WERI-Rb-1 (cell line): ENCODE results near the gene LITAF.

Source experiments
- DNase-seq: peaks from one replicate; pipeline ENCODE4 v3.0.0-alpha.2; 2020
- H3K27ac ChIP-seq: fragments of 250-450 bp; sonication (Bioruptor Pico); 2 replicates; pipeline ENCODE4 v1.5.1; 2020; ENCODE audit warnings: mild to moderate bottlenecking, moderate library complexity
- H3K27me3 ChIP-seq: fragments of 250-450 bp; sonication (Bioruptor Pico); 2 replicates; pipeline ENCODE4 v1.5.1; 2021; ENCODE audit warnings: mild to moderate bottlenecking, low read depth, moderate library complexity; ENCODE audit not compliant: insufficient read depth, severe bottlenecking
- H3K36me3 ChIP-seq: fragments of 250-450 bp; sonication (Bioruptor Pico); 2 replicates; pipeline ENCODE4 v1.5.1; 2020; ENCODE audit warnings: mild to moderate bottlenecking, moderate library complexity
- H3K4me3 ChIP-seq: 2 replicates; pipeline ENCODE4 v1.5.1; 2011; ENCODE audit warnings: low read depth, mild to moderate bottlenecking, control low read depth, low read length
- H3K9me3 ChIP-seq: fragments of 250-450 bp; sonication (Bioruptor Pico); 2 replicates; pipeline ENCODE4 v1.5.1; 2021; ENCODE audit warnings: mild to moderate bottlenecking, moderate library complexity; ENCODE audit not compliant: severe bottlenecking
- TF ChIP-seq, protein P1 (sequence below): IDR thresholded peaks from 2 replicates; pipeline ENCODE4 v1.5.1; 2011; ENCODE audit warnings: low read depth, mild to moderate bottlenecking, control low read depth, inconsistent platforms, low read length

Gene LITAF

DNA sequence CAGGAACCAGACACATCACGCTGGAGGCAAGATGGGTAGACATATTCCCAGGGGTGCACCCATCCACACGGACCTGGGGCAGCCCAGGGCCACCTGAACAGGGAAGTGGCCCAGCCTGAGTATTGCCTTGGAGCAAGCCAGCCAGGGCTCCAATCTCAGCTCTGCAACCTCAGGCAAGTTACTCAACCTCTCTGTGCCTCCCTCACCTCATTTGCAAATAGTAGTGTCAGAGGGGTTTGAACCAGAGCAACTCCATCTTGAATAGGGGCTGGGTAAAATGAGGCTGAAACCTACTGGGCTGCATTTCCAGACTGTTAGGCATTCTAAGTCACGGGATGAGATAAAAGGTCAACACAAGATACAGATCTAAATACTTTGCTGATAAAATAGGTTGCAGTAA, 46.4 kb upstream of the LITAF start:
- Histone ChIP-seq H3K27me3 (no peaks in the 10 kb centered on the region), H3K36me3 (no peaks in the 10 kb centered on the region), H3K27ac (no peak overlapping the region), H3K9me3 (no peaks in the 10 kb centered on the region), H3K4me3 (no peak overlapping the region)
- TF ChIP-seq, protein P1, sequence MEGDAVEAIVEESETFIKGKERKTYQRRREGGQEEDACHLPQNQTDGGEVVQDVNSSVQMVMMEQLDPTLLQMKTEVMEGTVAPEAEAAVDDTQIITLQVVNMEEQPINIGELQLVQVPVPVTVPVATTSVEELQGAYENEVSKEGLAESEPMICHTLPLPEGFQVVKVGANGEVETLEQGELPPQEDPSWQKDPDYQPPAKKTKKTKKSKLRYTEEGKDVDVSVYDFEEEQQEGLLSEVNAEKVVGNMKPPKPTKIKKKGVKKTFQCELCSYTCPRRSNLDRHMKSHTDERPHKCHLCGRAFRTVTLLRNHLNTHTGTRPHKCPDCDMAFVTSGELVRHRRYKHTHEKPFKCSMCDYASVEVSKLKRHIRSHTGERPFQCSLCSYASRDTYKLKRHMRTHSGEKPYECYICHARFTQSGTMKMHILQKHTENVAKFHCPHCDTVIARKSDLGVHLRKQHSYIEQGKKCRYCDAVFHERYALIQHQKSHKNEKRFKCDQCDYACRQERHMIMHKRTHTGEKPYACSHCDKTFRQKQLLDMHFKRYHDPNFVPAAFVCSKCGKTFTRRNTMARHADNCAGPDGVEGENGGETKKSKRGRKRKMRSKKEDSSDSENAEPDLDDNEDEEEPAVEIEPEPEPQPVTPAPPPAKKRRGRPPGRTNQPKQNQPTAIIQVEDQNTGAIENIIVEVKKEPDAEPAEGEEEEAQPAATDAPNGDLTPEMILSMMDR, result no peak
- DNase-seq, result no peak

DNA sequence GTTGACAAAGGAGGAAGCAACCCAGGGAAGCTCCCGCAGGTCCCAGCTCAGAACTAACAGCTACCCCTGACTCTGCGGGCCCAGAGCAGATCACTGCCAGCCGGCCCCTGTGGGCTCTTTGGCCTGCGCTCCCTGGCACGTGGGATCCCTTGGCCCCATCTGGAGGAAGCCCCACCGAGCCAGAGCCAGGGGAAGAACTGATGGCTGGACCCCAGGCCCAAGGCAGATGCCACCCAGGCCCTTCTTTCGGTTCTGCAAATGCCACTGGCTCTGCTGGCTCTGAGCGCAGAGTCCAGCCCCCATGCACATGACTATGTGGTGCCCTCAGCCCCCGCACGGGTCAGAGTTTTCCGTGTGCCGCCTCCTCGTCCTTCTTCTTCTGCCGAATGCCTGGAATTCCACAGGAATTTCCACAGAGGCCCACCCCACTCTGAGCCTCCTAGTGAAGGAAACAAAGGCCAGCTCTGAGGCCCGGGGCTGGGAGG, 45.8 kb upstream of the LITAF start:
- no peak overlapping the region for H3K4me3 ChIP-seq
- H3K36me3 ChIP-seq, result no peaks in the 10 kb centered on the region
- no peak overlapping the region for H3K27ac ChIP-seq
- no peak for DNase-seq
- H3K9me3 ChIP-seq, result no peaks in the 10 kb centered on the region
- TF ChIP-seq, protein P1, result no peak
- H3K27me3 ChIP-seq, result no peaks in the 10 kb centered on the region

DNA sequence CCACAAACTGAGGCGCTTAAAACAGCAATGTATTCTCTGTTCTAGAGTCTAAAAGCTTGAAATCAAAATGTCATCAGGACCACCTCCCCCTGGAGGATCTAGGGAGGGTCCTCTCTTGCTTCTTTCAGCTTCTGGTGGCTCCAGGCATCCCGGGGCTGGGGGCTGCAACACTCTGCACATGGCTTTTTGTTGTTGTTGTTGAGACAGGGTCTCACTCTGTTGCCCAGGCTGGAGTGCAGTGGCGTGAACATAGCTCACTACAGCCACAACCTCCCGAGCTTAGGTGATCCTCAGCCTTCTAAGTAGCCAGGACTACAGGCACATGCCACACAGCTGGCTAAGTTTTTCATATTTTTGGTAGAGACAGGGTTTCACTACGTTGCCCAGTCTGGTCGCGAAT, 44.5 kb upstream of the LITAF start:
- TF ChIP-seq, protein P1, result no peak
- Histone ChIP-seq H3K36me3 (no peaks in the 10 kb centered on the region), H3K27ac (no peak overlapping the region), H3K27me3 (no peaks in the 10 kb centered on the region), H3K4me3 (no peak overlapping the region), H3K9me3 (no peaks in the 10 kb centered on the region)
- no peak for DNase-seq

DNA sequence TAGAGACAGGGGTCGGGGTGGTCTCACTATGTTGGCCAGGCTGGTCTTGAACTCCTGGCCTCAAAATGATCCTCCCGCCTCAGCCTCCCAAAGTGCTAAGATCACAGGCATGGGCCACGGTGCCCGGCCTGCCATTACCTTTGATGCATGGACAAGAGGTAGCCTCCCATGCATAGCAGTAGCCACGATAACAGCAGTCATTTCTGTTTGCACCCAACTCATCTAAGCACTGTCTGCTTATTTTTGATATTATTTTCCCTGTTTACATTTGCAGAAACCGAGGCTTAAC, 44.0 kb upstream of the LITAF start:
- TF ChIP-seq, protein P1, result no peak
- Histone ChIP-seq H3K27ac (no peak overlapping the region), H3K36me3 (no peaks in the 10 kb centered on the region), H3K9me3 (no peaks in the 10 kb centered on the region), H3K4me3 (no peak overlapping the region), H3K27me3 (no peaks in the 10 kb centered on the region)
- no peak for DNase-seq

DNA sequence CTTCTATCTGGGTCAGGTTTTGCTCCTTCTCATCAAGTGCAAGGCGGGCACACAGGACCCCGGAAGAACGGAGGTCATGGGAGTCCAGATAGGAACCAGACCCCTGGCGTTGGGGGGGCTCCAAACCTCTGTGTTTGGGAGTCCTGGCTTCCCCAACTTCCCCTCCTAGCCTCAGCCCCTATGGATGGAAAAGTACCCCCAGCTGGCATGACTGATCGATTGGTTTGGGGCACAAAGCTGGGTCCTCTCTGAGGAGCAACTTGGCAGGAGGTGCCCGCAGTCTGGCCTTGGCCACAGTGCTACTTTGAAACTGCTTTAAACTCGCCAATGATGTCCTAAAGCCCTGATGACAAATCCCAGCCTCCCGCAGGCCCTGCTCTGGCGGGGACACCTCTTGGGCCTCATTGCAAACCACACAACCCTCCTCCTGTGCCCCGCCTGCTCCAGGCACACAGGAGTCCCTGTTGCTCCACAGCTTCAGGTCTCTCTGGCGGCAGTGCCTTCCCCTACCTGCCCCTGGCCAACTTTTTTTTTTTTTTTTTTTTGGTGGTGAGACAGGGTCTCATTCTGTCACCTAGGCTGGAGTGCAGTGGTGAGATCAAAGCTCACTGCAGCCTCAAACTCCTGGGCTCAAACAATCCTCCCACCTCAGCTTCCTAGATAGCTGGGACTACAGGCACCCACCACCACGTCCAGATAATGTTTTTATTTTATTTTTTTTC, 43.5 kb upstream of the LITAF start:
- Histone ChIP-seq H3K27ac (no peak overlapping the region), H3K9me3 (no peaks in the 10 kb centered on the region), H3K4me3 (no peak overlapping the region), H3K36me3 (no peaks in the 10 kb centered on the region), H3K27me3 (no peaks in the 10 kb centered on the region)
- DNase-seq, result no peak
- TF ChIP-seq, protein P1, result no peak
